PFSK-1 (cell line): ENCODE results near the gene MYOM3.

ENCODE experiments used
- POLR2AphosphoS5 ChIP-seq: IDR thresholded peaks from 2 replicates; pipeline ENCODE4 v1.6.1; 2012; ENCODE audit warnings: low read depth, mild to moderate bottlenecking, control low read depth, low read length, moderate library complexity
- REST ChIP-seq, 2 experiments: IDR thresholded peaks; 2 replicates each; pipeline versions ENCODE4 v1.6.1 to v1.8.0; 2011 to 2012; ENCODE audit warnings: low read depth in 2 of 2, low read length in 2 of 2, control low read depth in 1 of 2, inconsistent platforms in 1 of 2, mild to moderate bottlenecking in 1 of 2, moderate library complexity in 1 of 2; ENCODE audit not compliant: insufficient read depth in 1 of 2
- SIN3A ChIP-seq: IDR thresholded peaks from 2 replicates; pipeline ENCODE4 v1.6.1; 2012; ENCODE audit warnings: mild to moderate bottlenecking, low read length, moderate library complexity, borderline replicate concordance; ENCODE audit not compliant: insufficient read depth
- TAF1 ChIP-seq: IDR thresholded peaks from 2 replicates; pipeline ENCODE4 v1.6.1; 2012; ENCODE audit warnings: low read length, control low read depth, borderline replicate concordance; ENCODE audit not compliant: insufficient read depth

GRCh38 chr1:24027838-24028468, 84.0 kb downstream of the MYOM3 start:
- TF ChIP-seq POLR2AphosphoS5 (no peak), REST (IDR thresholded peaks at IDR 0.05; ENCODE audit: insufficient read depth in 1 of 2, low read depth in 2 of 2, low read length in 2 of 2) (no peak), SIN3A (no peak), TAF1 (no peak)
